CD4-positive, alpha-beta T cell treated with Interleukin-4 for 1 hour (primary cell): ENCODE results near the gene SPRED1.

Experiments used
- DNase-seq, 2 donors: peaks; one replicate each; pipeline ENCODE4 v3.0.0-alpha.2; 2020 to 2022

SPRED1 gene

DNA sequence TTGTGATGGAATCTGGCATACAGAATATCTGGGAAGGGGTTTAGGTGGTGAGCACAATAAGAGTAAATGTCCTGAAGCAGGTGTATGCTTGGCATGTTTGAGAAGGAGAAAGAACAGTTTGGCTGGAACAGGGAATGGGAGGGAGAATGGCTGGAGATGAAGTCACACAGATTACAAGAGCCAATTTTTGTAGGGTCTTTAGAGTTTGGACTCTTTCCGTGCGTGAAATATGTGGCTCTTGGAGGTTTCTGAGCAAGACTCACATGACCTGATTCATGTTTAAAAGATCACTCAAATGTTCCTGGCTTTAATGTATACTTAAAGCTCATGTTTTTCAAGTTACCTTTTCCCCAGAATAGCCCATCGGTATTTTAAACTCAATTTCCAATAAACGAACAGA, 32.8 kb downstream of the SPRED1 start:
- DNase-seq: no peak

DNA sequence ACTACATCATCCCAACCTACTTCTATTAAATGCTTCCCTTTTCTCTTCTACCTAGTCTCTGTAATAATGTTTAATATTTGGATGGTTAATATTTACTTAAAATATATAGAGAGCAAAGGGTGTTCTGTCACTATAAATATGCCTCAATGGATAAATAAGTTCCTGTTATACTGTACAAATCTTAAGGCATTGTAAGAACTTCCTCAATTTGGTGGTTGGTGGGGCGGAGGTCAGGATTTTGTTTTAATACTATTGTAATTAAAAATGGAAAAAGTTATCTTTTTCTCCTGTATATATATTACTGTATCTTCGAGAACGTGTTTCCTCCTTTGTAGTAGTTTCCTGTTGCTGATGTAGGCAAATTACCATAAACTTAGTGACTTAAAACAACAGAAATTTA, 41.5 kb downstream of the SPRED1 start:
- DNase-seq: no peak

- no peak for DNase-seq
Measured at GRCh38 chr15:38297623-38298388, 45.2 kb downstream of the SPRED1 start.

GRCh38 chr15:38299216-38299615, 46.6 kb downstream of the SPRED1 start:
- DNase-seq: no peak

DNA sequence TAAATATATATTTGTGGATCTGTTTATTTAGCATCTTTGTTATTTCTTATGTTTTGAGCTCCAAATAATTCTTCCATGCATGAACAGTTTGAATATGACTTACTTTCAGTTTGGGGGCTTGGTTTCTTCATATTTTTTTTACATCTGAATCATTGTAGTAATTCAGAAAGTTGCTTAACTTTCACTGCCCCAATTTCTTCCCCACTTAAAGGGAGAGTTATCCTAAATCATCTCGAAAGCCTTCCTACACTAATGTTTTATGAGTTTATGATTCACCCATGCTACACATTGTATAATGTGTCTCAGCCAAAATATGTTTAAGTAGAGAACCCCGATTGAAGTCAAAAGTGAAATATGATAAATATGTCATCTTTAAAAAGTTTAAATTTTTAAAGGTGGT, 47.8 kb downstream of the SPRED1 start:
- DNase-seq: no peak

DNA sequence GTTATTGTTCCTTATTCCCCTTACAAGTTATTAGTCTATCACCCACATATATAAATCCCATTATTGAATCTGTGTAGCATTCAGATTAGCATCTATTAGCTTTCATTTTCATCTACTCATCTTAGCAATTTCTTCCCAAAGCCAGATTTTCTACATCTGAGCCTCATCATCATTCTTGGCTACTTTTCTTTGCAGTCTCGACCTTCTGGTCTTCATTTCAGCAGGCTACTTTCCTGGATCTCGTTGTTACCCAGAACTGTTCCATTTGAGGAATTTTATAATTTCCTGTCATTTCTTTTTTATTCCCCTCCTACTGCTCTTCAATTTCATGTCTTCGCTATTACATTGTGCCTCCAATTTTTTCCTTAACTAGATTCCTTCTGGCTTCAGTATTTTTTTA, 51.8 kb downstream of the SPRED1 start:
- no peak for DNase-seq

- DNase-seq: no peak
Measured at GRCh38 chr15:38307251-38307650, 54.6 kb downstream of the SPRED1 start.

DNA sequence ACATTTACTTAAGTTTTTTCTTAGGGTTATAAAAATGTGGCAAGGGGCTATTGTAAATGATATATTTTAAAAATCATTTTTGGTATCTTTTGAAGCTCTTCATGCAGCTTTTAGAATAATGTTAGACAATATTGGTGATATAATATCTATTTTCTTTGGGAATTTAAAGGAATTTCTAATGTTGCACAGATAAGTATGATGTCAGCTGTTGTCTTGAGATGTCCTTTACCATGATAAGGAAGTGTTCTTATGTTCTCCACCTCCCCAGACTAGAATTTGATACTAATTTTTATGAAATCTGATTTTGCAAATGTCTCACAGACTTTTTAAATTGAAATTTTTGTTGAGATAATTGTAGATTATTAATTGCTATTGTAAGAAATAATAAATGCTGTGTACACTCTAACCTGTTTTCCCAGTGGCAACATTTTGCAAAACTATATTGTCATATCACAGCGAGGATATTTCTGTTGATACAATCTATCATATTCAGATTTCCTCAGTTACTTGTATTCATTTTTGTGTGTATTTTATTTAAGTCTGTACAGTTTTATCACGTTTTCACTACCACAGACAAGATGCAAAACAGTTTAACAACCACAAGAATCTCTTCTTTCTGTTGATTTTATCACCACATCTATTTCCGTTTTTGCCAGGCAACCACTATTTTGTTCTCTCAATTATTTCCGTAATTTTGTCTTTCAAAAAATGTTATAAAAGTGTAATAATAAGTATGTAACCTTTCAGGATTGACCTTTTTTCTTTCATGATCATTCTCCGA, 55.4 kb downstream of the SPRED1 start:
- DNase-seq: peak in 1 of 2 donors; percentile 3

- no peak for DNase-seq
Measured at GRCh38 chr15:38308797-38309196, 56.2 kb downstream of the SPRED1 start.

DNA sequence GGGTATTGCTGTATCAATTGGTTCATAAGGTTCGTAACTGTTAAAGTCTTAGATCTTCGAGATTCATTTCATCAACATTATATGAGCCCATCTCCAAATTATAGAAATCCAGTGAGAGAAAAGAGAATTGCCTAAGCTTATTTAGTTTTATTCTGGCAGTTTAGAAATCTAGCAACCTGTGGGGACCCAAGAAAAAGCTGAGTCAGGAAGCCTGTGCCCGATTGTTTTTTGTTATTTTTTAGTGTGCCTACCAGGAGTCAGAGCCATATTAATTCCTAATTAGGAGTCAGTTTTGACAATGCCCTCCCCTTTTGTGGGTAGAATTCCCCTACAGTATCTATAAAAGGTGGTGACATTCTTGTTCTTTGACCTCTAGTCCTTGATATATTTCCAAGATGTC, 59.6 kb downstream of the SPRED1 start:
- DNase-seq: no peak

DNA sequence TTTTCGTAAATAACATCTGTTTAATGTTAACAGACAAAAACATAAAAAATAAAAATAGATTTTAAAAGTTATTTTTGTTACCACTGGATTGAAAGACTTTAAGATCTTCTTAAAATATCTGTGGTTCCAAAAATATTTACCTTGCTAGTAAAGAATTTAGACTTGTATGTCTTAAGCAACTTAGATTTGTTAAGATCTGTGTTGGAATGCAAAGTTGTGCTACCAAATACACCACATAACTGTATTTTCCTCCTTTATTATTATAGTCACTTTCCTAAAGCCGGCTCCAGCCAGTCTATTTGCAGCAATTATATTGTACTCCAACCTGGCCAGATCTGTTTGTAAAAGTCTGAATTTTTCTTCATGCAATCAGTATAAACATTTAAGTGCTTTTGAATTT, 63.7 kb downstream of the SPRED1 start:
- DNase-seq: no peak

DNA sequence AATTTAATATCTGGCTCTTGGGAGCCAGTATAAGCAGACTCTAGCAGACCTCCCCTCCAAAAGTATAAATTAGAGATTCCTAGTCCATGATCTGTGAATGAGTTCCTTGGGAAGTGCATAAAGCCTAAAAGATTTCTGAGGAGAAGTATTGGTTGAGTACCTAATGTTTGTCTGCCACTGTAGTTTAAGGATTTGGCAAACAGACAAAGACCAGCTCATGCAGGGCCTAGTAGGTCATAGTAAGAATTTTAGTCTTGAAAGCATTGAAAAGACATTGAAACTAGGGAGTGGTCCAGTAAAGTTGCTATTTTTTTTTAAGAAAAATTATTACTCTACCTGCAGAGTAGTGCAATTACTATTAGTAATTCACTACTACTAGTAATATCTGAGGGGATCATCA, 67.5 kb downstream of the SPRED1 start:
- DNase-seq: no peak

DNA sequence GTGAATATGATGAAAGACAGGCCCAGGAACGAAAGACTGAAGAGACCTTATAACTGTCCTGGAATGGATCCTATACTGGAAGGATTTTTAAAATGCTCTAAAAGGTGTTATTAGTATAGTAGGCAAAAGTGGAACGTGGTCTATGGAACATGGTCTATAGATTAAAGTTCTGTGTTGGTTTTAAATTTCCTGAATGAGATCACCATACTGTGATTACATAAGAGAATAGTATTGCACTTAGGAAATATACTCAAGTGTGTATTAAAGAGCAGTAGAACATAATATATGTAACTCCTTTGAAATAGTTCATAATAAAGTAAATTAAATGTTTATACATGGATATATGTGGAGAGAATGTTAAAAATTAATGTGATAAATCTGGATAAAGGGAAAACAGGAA, 68.2 kb downstream of the SPRED1 start:
- DNase-seq: no peak

DNA sequence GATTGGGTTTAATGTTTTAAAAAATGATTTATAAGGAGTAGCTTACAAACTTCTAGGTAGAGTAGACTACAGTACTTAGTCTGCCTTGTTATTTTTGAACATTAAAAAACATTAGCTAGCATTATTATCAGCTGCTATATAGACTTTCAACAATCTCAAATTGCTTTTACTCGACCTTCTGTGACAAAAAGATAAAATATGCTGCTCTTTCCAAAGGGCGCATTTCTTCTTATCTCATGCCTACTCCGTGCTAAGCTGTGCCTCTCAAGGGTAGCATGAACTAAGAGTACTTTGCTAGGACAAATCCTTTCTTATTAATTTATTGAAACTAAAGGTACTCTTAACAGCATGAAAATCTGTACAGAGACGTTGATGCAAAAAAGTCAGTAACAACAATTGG, 71.3 kb downstream of the SPRED1 start:
- no peak for DNase-seq

GRCh38 chr15:38324939-38325647, 72.5 kb downstream of the SPRED1 start:
- DNase-seq: no peak

- no peak for DNase-seq
Measured at GRCh38 chr15:38325648-38325990, 73.0 kb downstream of the SPRED1 start.

DNA sequence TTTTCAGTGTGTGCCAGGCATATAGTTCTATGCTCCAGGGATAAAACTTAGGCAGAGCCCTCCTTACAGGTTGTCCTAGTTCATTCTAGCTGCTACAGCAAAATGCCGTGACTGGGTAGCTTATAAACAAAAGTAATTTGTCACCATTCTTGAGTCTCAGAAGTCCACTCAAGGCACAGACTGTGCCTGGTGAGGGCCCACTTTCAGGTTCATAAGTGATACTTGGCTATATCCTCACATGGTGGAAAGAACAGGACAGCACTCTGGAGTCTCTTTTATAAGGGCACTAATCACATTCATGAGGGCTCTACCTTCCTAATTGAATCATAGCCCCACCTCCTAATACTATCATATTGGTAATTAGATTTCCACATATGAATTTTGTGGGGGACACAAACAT, 80.1 kb downstream of the SPRED1 start:
- DNase-seq: no peak

DNA sequence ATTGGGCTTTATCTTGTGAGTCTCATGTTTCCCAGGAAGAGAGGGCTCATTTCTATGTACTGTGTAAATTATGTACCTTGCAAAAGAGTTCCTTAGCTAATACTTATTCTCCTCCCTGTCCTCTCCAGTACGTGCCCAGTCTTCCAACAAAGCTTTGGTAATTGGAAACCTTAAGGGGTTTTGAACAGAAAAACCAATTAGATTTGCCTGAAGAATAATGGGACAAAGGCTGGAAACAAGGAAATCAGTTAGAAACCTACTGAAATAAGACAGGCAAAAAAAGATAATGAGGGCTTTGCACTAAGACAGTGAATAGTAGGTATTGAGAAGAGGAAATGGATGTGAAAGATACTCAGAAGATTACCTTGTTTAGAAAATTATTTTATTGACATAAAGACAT, 82.5 kb downstream of the SPRED1 start:
- DNase-seq: no peak

DNA sequence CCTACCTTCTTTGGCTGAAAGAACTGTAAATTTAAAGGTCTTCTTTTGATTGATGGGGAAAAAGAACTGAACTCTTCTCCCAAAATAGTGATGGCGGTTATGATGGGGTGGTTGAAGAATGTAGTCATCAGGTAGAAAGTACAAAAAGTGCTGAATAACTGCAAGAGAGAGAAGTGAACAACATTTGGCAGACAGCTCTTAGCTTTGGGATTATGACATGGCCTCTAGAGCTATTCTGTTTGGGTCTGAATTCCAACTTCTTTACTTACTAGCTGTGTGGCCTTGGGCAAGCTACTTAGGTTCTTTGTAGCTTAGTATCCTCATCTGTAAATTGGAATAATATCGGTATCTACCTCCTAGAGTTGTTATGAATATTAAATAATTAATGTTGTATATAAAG, 91.7 kb downstream of the SPRED1 start:
- DNase-seq: no peak

GRCh38 chr15:38349251-38349650, 96.6 kb downstream of the SPRED1 start:
- no peak for DNase-seq

DNA sequence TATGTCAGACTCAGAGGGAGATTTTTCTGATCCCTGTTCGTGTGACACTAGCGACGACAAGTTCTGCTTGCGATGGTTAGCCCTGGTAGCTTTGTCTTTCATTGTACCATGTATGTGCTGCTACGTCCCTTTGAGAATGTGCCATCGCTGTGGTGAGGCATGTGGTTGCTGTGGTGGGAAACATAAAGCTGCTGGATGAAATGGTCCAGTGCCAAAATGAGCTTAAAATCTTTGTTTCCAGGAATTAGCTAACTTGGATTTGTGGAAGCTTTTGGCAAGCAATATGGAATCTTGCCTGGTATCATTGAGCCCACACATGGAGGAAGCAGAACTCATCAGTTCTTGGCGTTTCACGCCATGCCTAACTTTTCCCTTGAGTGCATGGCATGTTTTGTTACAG, 98.8 kb downstream of the SPRED1 start:
- DNase-seq: no peak

GRCh38 chr15:38354315-38354929, 101.8 kb downstream of the SPRED1 start:
- peak; percentile 59 to 60 for DNase-seq

DNA sequence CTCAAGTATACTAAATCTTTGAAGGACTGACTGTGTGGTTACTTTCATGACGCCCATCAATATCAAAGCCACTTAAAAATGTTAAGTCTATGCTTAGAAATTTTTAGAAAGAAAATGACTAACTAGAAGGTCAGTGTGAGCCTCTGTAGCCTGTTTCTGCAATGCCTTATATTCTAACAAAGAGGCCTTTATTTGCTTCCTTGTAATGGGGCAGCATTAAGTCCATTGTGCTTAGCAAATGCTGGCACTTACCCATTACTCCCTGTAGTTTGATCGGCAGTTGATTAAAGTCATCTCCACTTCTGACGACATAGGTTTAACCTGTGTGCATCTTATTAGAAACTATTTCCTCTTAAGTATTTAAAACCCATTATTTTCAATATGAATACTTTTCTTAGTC, 109.7 kb downstream of the SPRED1 start:
- no peak for DNase-seq

DNA sequence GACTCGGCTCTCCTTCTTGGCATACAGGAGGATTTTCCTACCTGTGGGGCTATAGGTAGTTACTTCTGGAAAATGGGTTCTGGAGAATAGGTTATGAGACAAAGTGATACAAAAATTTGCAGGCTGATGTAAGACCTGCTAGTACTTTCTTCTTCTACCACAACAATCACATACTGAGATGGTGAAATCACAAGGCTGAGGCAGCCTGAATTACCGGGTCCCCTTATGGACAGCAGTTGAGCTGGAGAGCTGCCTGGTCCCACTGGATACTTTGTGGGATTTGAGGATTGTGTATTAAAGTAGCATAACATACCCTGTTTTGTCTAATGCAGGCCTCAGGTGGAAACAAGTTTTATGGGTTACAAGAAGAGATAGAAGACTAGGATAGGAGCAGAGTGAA, 114.8 kb downstream of the SPRED1 start:
- no peak for DNase-seq
